CD4-positive, alpha-beta T cell (primary cell): Measurements from ENCODE around the gene ATXN7L3. TPM values are rescaled to one million over a fixed set of nuclear protein-coding genes. Genes with fewer than 3 reads are reported as not detected.

Experiments
- ATAC-seq: fragments of 200-7000 bp; cut with Tn5 transposase; one replicate; pipeline ENCODE4 v1.10.0; 2022; ENCODE audit warnings: mild to moderate bottlenecking; ENCODE audit not compliant: poor library complexity
- CTCF ChIA-PET: fragments of 350-600 bp; sonication (Branson Sonifier 250); formaldehyde crosslinking; loops from one replicate; lab custom pipeline; 2021; ENCODE audit warnings: antibody characterized with exemption, inconsistent platforms; lab: Charles Lee
- POLR2A ChIA-PET: fragments of 350-600 bp; sonication (Branson Sonifier 250); formaldehyde crosslinking; loops from one replicate; lab custom pipeline; 2021; ENCODE audit warnings: antibody characterized with exemption, inconsistent platforms; lab: Charles Lee
- DNase-seq, 14 experiments: peaks; one replicate each; pipeline ENCODE4 v3.0.0-alpha.2; 2013 to 2020; ENCODE audit warnings: mixed read lengths in 2 of 14
- H3K27ac ChIP-seq, 2 donors: one replicate each; pipeline versions ENCODE4 v1.5.1 to v1.7.0; 2013; ENCODE audit warnings: low read length in 2 of 2, low read depth in 1 of 2, mild to moderate bottlenecking in 1 of 2
- H3K27me3 ChIP-seq, 2 experiments: 1 replicate in 1 of 2; 2 replicates in 1 of 2; pipeline versions ENCODE4 v1.6.1 to v1.7.0; 2013; ENCODE audit warnings: low read length in 2 of 2, control low read depth in 1 of 2, mild to moderate bottlenecking in 1 of 2, moderate library complexity in 1 of 2; ENCODE audit not compliant: insufficient read depth in 2 of 2, control insufficient read depth in 1 of 2
- H3K36me3 ChIP-seq: one replicate; pipeline ENCODE4 v1.6.1; 2013; ENCODE audit warnings: low read length, control low read depth; ENCODE audit not compliant: insufficient read depth
- H3K4me1 ChIP-seq: one replicate; pipeline ENCODE4 v1.6.1; 2013; ENCODE audit warnings: low read length, control low read depth; ENCODE audit not compliant: insufficient read depth
- H3K4me3 ChIP-seq: one replicate; pipeline ENCODE4 v1.5.1; 2013; ENCODE audit warnings: mild to moderate bottlenecking, low read length, moderate library complexity
- H3K9me3 ChIP-seq, 2 experiments: 1 replicate in 1 of 2; 2 replicates in 1 of 2; pipeline versions ENCODE4 v1.6.1 to v1.7.0; 2013; ENCODE audit warnings: low read length in 2 of 2, mild to moderate bottlenecking in 2 of 2, control low read depth in 1 of 2, moderate library complexity in 1 of 2; ENCODE audit not compliant: control insufficient read depth in 1 of 2, insufficient read depth in 1 of 2
- H3K27ac Mint-ChIP-seq: one replicate; pipeline ENCODE4 v1.8.0; 2020; ENCODE audit warnings: mixed read lengths
- H3K27me3 Mint-ChIP-seq: one replicate; pipeline ENCODE4 v1.8.0; 2021; ENCODE audit warnings: mixed read lengths
- H3K36me3 Mint-ChIP-seq: one replicate; pipeline ENCODE4 v1.8.0; 2021; ENCODE audit warnings: low read depth, mixed read lengths
- H3K4me1 Mint-ChIP-seq: one replicate; pipeline ENCODE4 v1.8.0; 2021; ENCODE audit warnings: low read depth, mixed read lengths
- H3K4me3 Mint-ChIP-seq: one replicate; pipeline ENCODE4 v1.8.0; 2020; ENCODE audit warnings: mild to moderate bottlenecking, mixed read lengths
- H3K9me3 Mint-ChIP-seq: one replicate; pipeline ENCODE4 v1.8.0; 2020; ENCODE audit warnings: mixed read lengths
- CTCF ChIP-seq: fragments of 200-600 bp; IDR thresholded peaks from one replicate; pipeline ENCODE4 v1.8.0; 2022; ENCODE audit warnings: antibody characterized with exemption, mild to moderate bottlenecking
- intact Hi-C, 2 experiments: fragments of 100-400 bp; cut with DNase I in 1 of 2; cut with micrococcal nuclease in 1 of 2; formaldehyde crosslinking; loops; one replicate each; pipeline versions ENCODE4 v1.15.1 to v1.9.0; 2023 to 2025; cut with DNase I, micrococcal nuclease
- total RNA-seq, 174 experiments: library from RNA in 2 of 174; stranded (reverse) in 2 of 174; gene quantifications; one replicate each; pipeline ENCODE4 v1.2.3 and lab custom pipeline; 2021 to 2026

The ATXN7L3 gene
- total RNA-seq, 2 experiments from 2014 or later, result 85.2 to 99.2 TPM

DNA sequence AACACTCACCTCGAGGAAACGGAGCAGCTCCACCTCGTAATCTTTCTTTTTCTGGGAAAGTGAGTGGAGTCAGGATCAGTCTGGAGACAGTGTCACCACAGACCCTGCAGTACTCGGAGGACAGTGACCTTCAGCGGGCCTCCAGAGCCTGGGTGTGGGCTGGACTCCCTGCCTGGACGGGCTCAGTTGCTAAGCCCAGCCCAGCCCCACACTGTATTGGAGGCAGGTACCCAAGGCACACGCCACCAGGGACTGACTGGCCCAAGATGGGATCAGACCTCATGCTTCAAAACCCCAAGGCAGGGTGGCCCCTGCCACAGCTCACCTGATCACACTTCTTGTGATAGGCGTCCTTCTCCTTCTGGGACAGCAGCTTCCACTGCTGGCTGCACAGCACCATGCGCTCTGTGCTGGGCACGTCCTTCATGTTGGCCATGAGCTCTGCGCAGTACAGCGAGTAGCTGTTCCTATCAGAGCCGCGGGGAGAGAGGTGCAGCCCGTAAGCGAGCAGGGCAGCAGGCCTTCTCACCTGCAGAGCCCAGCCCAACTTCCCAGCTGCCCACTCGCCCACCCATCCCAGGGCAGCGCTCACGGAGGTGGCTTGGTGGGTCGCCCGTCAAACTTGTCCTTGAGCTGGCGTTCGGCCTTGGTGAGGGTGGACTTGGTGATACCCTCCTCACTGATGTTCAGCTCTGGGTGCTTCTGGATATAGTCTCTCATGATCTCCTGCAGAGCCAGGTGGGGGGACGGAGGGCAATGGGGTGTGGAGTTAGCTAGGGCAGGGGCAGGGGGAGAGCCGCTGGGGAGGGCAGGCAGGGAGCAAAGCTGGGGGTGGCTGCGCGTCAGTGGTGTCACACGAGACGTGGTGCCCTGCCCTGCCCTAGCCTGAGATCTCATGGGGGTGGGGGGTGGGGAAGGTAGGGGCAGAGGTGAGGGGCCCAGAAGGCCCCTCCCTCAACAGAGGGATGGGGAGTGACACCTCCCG lies 11.9 kb upstream of the ATXN7L3 start:
- peaks cover 84% of the 10 kb centered on the region for H3K4me1 ChIP-seq
- H3K27ac Mint-ChIP-seq, result peak overlapping the region; percentile 49
- H3K27me3 Mint-ChIP-seq, result no peaks in the 10 kb centered on the region
- ATAC-seq (no peak), DNase-seq (peak in 2 of 14 experiments; percentile 5 to 32)
- peaks cover 47% of the 10 kb centered on the region for H3K4me1 Mint-ChIP-seq
- peak overlapping the region in 1 of 2 donors; percentile 53 for H3K27ac ChIP-seq
- H3K9me3 Mint-ChIP-seq, result no peaks in the 10 kb centered on the region
- POLR2A ChIA-PET, result interaction anchor here (0.6 to 4.9 kb wide), 9 partner anchors 9 to 154 kb away, joined by 3 to 84 read pairs (median 4); partner anchors contain the start of genes TMUB2 and UBTF
- no peak for TF ChIP-seq CTCF
- H3K36me3 Mint-ChIP-seq, result peaks cover 78% of the 10 kb centered on the region
- no peak overlapping the region for H3K4me3 ChIP-seq
- H3K27me3 ChIP-seq, result no peaks in the 10 kb centered on the region
- no peaks in the 10 kb centered on the region for H3K9me3 ChIP-seq
- H3K4me3 Mint-ChIP-seq, result no peak overlapping the region
- H3K36me3 ChIP-seq, result peaks cover 89% of the 10 kb centered on the region
- intact Hi-C loops, result no loop called here
- CTCF ChIA-PET, result interaction anchor here (1.4 to 3.3 kb wide), 6 partner anchors 11 to 142 kb away, joined by 9 to 37 read pairs (median 19); partner anchors contain the start of genes ATXN7L3, GRN and TMUB2

- Mint-ChIP-seq H3K36me3 (peaks cover 78% of the 10 kb centered on the region), H3K4me3 (peak overlapping the region; percentile 65), H3K27me3 (no peaks in the 10 kb centered on the region), H3K27ac (peak overlapping the region; percentile 59), H3K4me1 (peaks cover 41% of the 10 kb centered on the region), H3K9me3 (no peaks in the 10 kb centered on the region)
- no peak overlapping the region for H3K4me3 ChIP-seq
- peaks cover 73% of the 10 kb centered on the region for H3K4me1 ChIP-seq
- TF ChIP-seq CTCF, result peak; percentile 98
- peak overlapping the region; percentile 32 to 53 for H3K27ac ChIP-seq
- intact Hi-C loops, result loop anchor here (1.0 kb wide), 4 partner anchors 8 to 140 kb away; partner anchors contain the start of gene GRN (in 1 of the 2)
- DNase-seq, result peak; percentile 83 to 96 (median 90)
- peaks cover 83% of the 10 kb centered on the region for H3K36me3 ChIP-seq
- POLR2A ChIA-PET, result interaction anchor here (0.5 to 4.9 kb wide), 13 partner anchors 10 to 334 kb away, joined by 3 to 84 read pairs (median 12); partner anchors contain the start of genes ATXN7L3, GRN, HDAC5 and SLC25A39
- peak; percentile 97 for ATAC-seq
- H3K9me3 ChIP-seq, result no peaks in the 10 kb centered on the region
- CTCF ChIA-PET, result interaction anchor here (0.6 to 3.3 kb wide), 35 partner anchors 8 to 853 kb away, joined by 3 to 37 read pairs (median 4); partner anchors contain the start of genes ATXN7L3, GRN, HDAC5 and HROB
- H3K27me3 ChIP-seq, result no peaks in the 10 kb centered on the region
Observed at GRCh38 chr17:44210342-44211192, 10.9 kb upstream of the ATXN7L3 start.
